Activated T-helper 1 cell treated with anti-CD3 and anti-CD28 coated beads, Interleukin-12 subunit alpha, Interleukin-12 subunit beta, Interleukin-2, Interleukin-4 antibody, amounts not matched to agents 30 ng/mL and 10 ng/mL and 1 ng/mL, durations not matched to agents 14 hours and 24 hours and 36 hours (primary cell): ENCODE data around the gene KCNAB1. TPM values are rescaled to one million over a fixed set of nuclear protein-coding genes. Genes with fewer than 3 reads are reported as not detected.
"Not testable (repeated sequence)": the region's sequence is repeated elsewhere in the genome, so short reads cannot be mapped to it uniquely, and the experiment has no call there.

Experiments
- DNase-seq: peaks from one replicate; pipeline ENCODE4 v3.0.0; 2021; ENCODE audit warnings: low spot score
- H3K27ac Mint-ChIP-seq: one replicate; pipeline ENCODE4 v1.8.0; 2021; ENCODE audit warnings: mild to moderate bottlenecking, mixed read lengths
- H3K27me3 Mint-ChIP-seq: one replicate; pipeline ENCODE4 v1.8.0; 2022; ENCODE audit warnings: mild to moderate bottlenecking, moderate library complexity, mixed read lengths; ENCODE audit not compliant: insufficient read depth
- H3K36me3 Mint-ChIP-seq: one replicate; pipeline ENCODE4 v1.8.0; 2021; ENCODE audit warnings: low read depth, mixed read lengths
- H3K4me1 Mint-ChIP-seq: one replicate; pipeline ENCODE4 v1.8.0; 2021; ENCODE audit warnings: low read depth, mixed read lengths
- H3K4me3 Mint-ChIP-seq: one replicate; pipeline ENCODE4 v1.8.0; 2021; ENCODE audit warnings: mild to moderate bottlenecking, moderate library complexity, mixed read lengths
- H3K9me3 Mint-ChIP-seq: one replicate; pipeline ENCODE4 v1.8.0; 2021; ENCODE audit warnings: mixed read lengths
- intact Hi-C: fragments of 100-400 bp; cut with micrococcal nuclease; formaldehyde crosslinking; loops from one replicate; pipeline ENCODE4 v1.15.1; 2024
- total RNA-seq: library from RNA; stranded (reverse); gene quantifications from 2 replicates; pipeline ENCODE4 v1.2.3, GENCODE V29; 2022

Gene KCNAB1
- total RNA-seq, 1 donor from 2014 or later = not detected

DNA sequence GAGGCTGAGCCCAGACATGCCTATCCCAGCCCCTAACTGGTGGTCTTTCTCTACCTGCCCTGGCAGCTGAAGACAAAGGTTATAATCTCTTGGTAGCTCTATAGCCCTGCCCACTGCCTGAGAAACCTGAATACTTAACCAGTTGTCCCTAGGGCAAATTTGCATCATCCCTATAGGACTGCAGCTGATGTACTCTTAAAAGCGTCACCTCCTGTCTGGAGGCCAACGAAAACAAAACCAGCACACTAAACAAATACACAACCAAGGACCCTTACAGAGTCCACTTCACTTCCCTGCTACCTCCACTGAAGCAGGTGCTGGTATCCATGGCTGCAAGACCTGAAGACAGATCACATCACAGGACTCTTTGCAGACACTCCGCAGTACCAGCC, 98.0 kb downstream of the KCNAB1 start:
- no peak for DNase-seq
- Mint-ChIP-seq H3K36me3 (no peaks in the 10 kb centered on the region), H3K4me3 (no peak overlapping the region), H3K27me3 (peaks cover 2% of the 10 kb centered on the region), H3K27ac (no peak overlapping the region), H3K4me1 (no peaks in the 10 kb centered on the region), H3K9me3 (no peaks in the 10 kb centered on the region)
- intact Hi-C loops = no loop called here

DNA sequence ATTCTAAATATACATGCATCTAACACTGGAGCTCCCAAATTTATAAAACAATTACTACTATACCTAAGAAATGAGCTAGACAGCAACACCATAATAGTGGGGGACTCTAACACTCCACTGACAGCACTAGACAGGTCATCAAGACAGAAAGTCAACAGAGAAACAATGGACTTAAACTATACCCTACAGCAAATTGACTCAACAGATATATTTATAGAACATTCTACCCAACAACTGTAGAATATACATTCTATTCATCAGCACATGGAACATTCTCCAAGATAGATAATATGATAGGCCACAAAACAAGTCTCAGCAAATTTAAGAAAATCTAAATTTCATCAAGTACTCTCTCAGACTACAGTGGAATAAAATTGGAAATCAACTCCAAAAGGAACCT, 102.0 kb downstream of the KCNAB1 start:
- H3K9me3 Mint-ChIP-seq, H3K27ac Mint-ChIP-seq, H3K4me1 Mint-ChIP-seq, intact Hi-C loops, H3K4me3 Mint-ChIP-seq, H3K36me3 Mint-ChIP-seq, H3K27me3 Mint-ChIP-seq, DNase-seq: not testable (repeated sequence)

DNA sequence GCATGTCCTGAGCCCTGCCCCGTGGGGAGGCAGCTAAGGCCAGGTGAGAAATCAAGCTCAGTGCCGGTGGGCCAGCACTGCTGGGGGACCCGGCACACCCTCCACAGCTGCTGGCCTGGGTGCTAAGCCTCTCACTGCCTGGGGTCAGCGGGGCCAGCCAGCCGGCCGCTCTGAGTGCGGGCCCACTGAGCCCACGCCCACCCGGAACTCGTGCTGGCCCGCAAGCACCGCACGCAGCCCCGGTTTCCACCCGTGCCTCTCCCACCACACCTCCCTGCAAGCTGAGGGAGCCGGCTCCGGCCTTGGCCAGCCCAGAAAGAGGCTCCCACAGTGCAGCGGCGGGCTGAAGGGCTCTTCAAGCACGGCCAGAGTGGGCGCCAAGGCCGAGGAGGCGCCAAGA, 103.7 kb downstream of the KCNAB1 start:
- intact Hi-C loops, H3K27ac Mint-ChIP-seq, H3K9me3 Mint-ChIP-seq, H3K36me3 Mint-ChIP-seq, H3K4me3 Mint-ChIP-seq, DNase-seq, H3K27me3 Mint-ChIP-seq, H3K4me1 Mint-ChIP-seq: not testable (repeated sequence)

DNA sequence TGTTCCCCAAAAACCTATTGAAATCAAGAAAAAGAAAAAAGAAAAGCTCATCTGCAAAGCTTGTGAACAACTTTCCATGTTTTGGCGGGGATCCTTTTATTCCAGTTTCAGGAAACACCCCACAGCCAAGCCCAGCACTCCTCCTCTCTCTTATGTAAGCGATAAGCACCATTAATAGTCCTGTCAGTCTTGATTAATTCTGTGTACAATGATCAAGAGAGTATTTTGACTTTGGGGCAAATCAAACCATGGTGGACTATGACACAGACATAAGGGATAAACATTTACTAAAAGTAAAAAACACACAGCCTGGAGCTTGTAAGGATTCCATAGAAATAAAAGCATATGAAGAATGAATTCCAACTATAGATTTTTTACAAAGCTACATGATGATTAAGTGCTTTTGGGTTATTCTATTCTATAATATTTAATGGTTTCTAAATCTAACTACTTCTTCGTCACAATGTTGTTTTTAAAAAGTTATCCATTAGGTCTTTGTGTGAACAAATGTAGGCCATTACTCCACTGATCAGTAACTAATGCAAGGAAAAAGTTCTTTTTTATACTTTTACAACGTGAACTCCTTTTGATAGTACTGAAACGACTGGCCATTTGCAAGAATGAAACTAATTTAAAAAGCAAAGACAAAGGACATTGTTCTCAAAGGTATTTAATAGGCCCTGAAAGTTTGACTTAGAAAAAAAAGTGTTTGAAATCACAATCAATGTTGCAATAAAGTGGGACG, 106.5 kb downstream of the KCNAB1 start:
- H3K27ac Mint-ChIP-seq = no peak overlapping the region
- peaks cover 4% of the 10 kb centered on the region for H3K27me3 Mint-ChIP-seq
- intact Hi-C loops = no loop called here
- no peaks in the 10 kb centered on the region for H3K9me3 Mint-ChIP-seq
- H3K4me1 Mint-ChIP-seq = no peaks in the 10 kb centered on the region
- H3K36me3 Mint-ChIP-seq = no peaks in the 10 kb centered on the region
- no peak overlapping the region for H3K4me3 Mint-ChIP-seq
- DNase-seq = no peak

DNA sequence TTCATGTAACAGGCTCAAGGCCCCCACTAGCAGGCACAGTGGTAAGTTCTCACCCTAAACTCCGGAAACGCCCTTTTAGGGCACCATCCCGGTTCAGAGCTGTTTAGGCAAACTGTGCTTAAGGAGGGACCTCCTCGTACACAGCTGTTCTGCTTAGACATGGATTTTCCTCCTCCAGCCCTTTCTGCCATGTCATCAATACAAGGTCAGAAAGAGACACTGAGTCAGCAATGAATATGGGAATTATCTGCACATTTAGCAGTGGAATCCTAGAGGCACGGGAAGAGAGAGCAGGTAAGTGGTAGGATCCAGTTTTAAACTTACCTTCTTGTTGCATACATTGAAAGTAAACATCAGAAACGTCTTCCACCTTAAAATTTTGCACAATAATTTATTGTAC, 107.3 kb downstream of the KCNAB1 start:
- intact Hi-C loops = no loop called here
- H3K4me1 Mint-ChIP-seq = no peaks in the 10 kb centered on the region
- H3K27ac Mint-ChIP-seq = no peak overlapping the region
- H3K36me3 Mint-ChIP-seq = no peaks in the 10 kb centered on the region
- DNase-seq = no peak
- no peak overlapping the region for H3K4me3 Mint-ChIP-seq
- H3K9me3 Mint-ChIP-seq = no peaks in the 10 kb centered on the region
- H3K27me3 Mint-ChIP-seq = peaks cover 4% of the 10 kb centered on the region

DNA sequence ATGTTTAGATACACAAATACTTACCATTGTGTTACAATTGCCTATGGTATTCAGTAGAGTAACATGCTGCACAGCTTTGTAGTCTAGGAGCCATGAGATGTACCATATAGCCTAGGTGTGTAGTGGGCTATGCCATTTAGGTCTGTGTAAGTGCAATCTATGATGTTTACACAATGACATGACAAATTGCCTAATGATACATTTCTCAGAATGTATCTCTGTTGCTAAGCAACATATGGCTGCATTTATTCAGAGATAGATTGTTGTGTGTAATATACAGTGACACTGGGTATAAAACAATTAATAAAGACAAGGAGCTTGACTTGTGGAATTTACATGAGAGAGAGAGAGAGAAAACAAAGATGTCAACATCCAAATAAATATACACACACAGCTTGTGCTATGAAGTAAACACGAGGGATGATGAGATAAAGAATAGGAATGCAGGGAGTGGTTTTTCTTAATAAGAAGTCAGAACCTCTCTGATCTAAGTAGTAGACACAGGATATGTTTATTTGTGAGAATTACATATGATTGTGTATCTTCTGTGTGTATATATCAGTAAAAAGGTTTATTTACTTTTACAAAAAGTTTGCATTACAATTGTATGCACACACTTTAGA, 110.0 kb downstream of the KCNAB1 start:
- Mint-ChIP-seq H3K9me3 (no peaks in the 10 kb centered on the region), H3K4me1 (no peaks in the 10 kb centered on the region), H3K27ac (no peak overlapping the region), H3K4me3 (no peak overlapping the region), H3K27me3 (peaks cover 5% of the 10 kb centered on the region), H3K36me3 (no peaks in the 10 kb centered on the region)
- no peak for DNase-seq
- intact Hi-C loops = no loop called here

DNA sequence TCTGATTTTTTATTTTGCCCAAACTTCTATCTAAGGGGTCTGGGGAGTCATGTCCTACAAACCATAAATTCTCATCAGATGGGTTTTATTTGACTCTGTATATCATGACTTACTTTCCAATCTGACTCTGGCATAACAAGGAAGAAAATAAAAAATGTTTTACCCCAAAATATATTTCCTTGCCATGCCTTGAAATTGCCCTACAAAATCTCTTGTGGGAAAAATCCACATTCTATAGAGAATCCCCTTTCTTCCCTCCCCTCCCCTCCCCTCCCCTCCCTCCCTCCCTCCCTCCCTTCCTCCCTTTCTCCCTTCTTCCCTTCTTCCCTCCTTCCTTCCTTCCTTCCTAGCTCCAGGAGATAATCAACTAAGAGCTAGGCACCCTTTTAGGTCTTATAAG, 110.8 kb downstream of the KCNAB1 start:
- H3K9me3 Mint-ChIP-seq, H3K27ac Mint-ChIP-seq, H3K27me3 Mint-ChIP-seq: not testable (repeated sequence)

DNA sequence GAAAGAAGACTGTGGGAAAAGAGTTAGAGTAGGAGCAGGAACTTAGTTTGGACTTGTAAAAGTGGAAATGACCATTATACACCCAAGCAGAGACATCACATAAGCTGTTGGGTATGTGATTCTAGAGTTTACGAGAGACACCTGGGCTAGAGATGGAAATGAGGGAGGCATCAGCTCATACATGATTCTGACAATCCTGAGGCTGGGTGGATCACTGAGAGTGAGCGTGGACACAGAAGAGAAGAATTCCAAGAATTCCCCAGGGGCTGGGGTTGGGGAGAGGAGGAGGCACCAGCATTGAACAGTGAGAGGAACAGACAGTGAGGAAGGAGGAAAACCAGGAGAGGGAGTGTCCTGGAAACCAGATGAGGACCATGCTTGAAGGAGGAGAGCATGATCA, 113.5 kb downstream of the KCNAB1 start:
- Mint-ChIP-seq H3K9me3 (no peaks in the 10 kb centered on the region), H3K4me3 (no peak overlapping the region), H3K36me3 (no peaks in the 10 kb centered on the region), H3K27me3 (peaks cover 7% of the 10 kb centered on the region), H3K27ac (no peak overlapping the region), H3K4me1 (no peaks in the 10 kb centered on the region)
- intact Hi-C loops = no loop called here
- DNase-seq = no peak

More for the DNA sequence above, 110.8 kb downstream of the KCNAB1 start:
- H3K36me3 Mint-ChIP-seq, H3K4me1 Mint-ChIP-seq, DNase-seq, H3K4me3 Mint-ChIP-seq, intact Hi-C loops: not testable (repeated sequence)

DNA sequence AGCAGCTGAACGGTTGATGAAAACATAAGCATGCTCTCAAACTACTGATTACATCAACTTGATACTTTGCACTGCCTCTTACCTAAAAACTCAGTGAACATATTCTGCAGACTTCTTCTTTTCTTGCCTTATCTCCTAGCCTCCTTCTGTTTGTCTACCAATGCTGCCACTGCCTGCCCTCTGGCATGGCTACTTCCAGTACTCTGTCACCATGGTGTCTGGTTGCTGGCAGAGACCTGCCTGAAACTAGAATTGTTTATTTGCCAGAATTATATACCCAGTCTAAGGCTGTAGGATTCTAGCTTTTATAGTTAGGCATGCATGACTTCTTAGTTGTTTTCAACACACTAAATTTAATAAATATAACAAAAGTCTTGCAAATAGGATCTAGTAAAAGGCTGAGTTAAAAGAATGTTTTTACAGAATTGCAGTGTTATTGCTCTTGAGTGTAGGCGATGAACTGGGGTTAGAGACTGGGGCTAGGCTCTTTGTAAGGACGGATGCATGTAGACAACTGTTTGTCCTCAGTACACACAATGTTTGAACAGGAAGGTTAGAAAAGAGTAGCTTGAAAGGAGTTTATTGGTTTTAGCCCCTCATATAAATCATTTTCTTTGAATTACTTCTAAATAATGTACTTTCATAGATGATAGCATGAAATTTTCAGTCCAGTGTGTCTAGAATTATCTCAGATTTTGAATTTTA, 116.3 kb downstream of the KCNAB1 start:
- intact Hi-C loops = no loop called here
- Mint-ChIP-seq H3K9me3 (no peaks in the 10 kb centered on the region), H3K36me3 (no peaks in the 10 kb centered on the region), H3K27ac (no peak overlapping the region), H3K4me1 (no peaks in the 10 kb centered on the region), H3K4me3 (no peak overlapping the region), H3K27me3 (peaks cover 15% of the 10 kb centered on the region)
- no peak for DNase-seq

DNA sequence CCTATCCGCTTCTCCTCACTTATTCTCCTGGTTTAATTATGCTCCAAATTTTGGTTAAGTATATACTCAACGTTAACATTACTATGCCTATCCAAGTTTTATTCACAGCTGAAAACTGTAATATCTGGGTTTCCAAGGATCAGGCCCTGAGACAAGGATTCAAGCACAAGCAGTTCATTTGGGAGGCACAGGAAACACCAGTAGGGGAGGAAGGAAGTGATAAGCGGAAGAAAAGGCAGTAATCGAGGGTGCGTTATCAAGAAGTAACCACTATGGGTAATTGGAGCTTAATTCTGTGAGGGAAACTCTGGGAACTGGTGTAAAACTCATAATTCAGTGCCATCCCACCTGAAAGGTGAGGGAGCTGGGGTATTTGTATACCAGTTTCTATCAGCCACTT, 120.3 kb downstream of the KCNAB1 start:
- intact Hi-C loops = no loop called here
- Mint-ChIP-seq H3K36me3 (no peaks in the 10 kb centered on the region), H3K27me3 (peaks cover 14% of the 10 kb centered on the region), H3K27ac (no peak overlapping the region), H3K9me3 (no peaks in the 10 kb centered on the region), H3K4me1 (no peaks in the 10 kb centered on the region), H3K4me3 (no peak overlapping the region)
- DNase-seq = no peak

DNA sequence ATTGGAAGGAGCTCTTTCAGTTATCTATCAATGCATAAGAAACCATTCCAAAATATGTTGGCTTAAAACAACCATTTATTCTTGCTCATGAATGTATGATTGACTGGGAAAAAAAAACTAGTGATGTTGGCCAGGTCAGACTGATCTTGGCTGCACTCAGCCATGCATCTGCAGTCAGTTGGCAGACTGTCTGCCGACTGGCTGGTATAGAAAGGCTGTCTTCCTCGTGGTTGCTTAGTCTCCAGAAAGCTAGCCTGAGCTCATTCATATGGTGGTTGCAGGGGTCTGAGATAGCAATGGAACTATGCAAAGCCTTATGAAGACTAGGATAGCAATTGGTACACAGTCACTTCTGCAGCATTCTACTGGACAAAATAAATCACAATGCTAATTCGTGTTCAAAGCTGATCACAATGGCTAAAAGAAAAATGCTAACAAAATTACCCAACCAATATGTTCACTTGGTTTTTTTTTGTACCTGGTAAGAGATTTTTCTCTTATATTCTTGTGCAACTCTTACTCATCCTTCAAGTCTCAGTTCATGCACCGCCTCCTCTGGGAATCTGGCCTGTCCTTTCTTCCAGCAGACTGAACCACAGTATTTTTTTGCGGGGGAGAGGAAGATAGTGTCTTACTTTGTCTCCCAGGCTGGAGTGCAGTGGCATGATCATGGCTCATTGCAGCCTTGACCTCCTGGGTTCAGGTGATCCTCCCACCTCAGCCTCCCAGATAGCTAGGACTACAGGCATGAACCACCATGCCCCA, 126.8 kb downstream of the KCNAB1 start:
- H3K27me3 Mint-ChIP-seq = peaks cover 4% of the 10 kb centered on the region

DNA sequence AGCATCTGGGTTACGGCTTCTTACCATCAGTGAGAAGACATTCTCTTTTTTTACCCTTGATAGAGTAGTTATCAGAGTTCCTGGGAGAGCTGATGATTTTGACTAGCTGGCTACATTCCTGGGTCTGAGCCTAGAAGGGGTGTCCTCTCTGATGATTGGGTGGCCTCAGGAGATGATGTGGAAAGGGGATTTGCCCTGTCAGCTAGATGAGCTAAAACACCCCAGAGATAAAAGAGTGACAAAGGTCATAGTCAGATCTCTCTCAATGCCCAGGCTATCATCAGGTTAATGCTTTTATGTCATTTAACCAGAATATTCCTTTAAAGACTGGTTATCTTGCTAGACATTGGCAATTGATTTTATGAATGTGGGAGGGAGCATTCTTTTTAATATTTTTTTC, 130.2 kb downstream of the KCNAB1 start:
- Mint-ChIP-seq H3K36me3 (no peaks in the 10 kb centered on the region), H3K4me1 (no peaks in the 10 kb centered on the region), H3K9me3 (no peaks in the 10 kb centered on the region), H3K4me3 (no peak overlapping the region), H3K27me3 (peaks cover 4% of the 10 kb centered on the region), H3K27ac (no peak overlapping the region)
- intact Hi-C loops = no loop called here
- DNase-seq = no peak

More for the DNA sequence above, 126.8 kb downstream of the KCNAB1 start:
- no peak for DNase-seq
- H3K27ac Mint-ChIP-seq = no peak overlapping the region
- no peaks in the 10 kb centered on the region for H3K4me1 Mint-ChIP-seq
- intact Hi-C loops = no loop called here
- no peaks in the 10 kb centered on the region for H3K36me3 Mint-ChIP-seq
- no peaks in the 10 kb centered on the region for H3K9me3 Mint-ChIP-seq
- no peak overlapping the region for H3K4me3 Mint-ChIP-seq

DNA sequence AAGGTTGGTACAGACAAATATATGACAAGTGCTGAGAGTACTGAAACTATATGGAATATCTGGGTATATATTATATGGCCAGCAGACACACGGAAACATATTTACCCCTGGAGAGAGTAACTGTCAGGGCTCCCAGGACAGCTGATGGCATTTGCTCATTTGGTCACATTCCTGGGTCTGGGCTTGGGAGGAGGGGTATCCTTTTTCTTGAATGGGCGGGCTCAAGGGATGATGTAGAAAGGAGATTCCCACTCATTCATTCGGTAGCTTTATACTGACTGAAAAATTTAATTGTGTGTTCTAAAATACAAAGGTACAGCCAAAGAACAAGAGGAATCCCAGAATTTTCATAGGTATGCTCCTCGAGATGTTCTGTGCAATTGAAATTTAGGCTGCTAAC, 131.0 kb downstream of the KCNAB1 start:
- Mint-ChIP-seq H3K27ac (no peak overlapping the region), H3K27me3 (peaks cover 4% of the 10 kb centered on the region), H3K4me3 (no peak overlapping the region), H3K9me3 (no peaks in the 10 kb centered on the region), H3K4me1 (no peaks in the 10 kb centered on the region), H3K36me3 (no peaks in the 10 kb centered on the region)
- DNase-seq = no peak
- intact Hi-C loops = no loop called here
